ENCODE data around the gene AK3. TPM values are rescaled to one million over a fixed set of nuclear protein-coding genes. Genes with fewer than 3 reads are reported as not detected.
A peak's percentile ranks its signal among the peaks of the same experiment; 100 is the strongest.
"Not testable (repeated sequence)": the region's sequence is repeated elsewhere in the genome, so short reads cannot be mapped to it uniquely, and the experiment has no call there.

Gene AK3
- total RNA-seq, 1 donor from 2014 or later = 198 TPM

GRCh38 chr9:4755026-4755609 lies 14.1 kb upstream of the AK3 start:
- ATAC-seq = no peak
- intact Hi-C loops (cut with DNase I) = loop anchor here (10.0 kb wide), 1 partner anchor 840 kb away; no protein-coding TSS in a partner anchor
- no peak for DNase-seq (ENCODE audit: missing footprints)

GRCh38 chr9:4754530-4754929 lies 13.5 kb upstream of the AK3 start:
- intact Hi-C loops (cut with DNase I) = loop anchor here (10.0 kb wide), 1 partner anchor 840 kb away; no protein-coding TSS in a partner anchor
- not testable (repeated sequence) for DNase-seq (ENCODE audit: missing footprints); ATAC-seq

GRCh38 chr9:4750023-4750673 lies 9.1 kb upstream of the AK3 start:
- DNase-seq (ENCODE audit: missing footprints) (no peak), ATAC-seq (no peak)
- intact Hi-C loops (cut with DNase I) = loop anchor here (10.0 kb wide), 1 partner anchor 845 kb away; no protein-coding TSS in a partner anchor

DNA sequence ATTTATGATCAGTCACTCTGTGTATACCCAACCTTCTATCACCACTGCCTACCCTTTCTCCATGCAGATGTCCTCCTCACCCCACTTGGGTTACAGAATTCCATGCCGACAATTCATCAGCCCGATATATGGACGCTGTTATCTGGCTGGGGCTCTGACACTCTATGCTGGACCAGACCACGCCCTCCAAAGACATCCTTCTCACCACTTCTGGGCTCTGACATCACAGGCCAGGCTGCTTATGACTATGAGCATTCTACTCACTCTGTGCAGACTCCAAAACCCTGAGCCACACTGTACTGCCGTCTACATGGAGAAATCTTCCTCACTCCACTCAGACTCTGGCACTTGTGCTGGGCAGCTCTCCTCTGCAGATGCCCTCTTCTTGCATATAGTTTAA lies 7.6 kb upstream of the AK3 start:
- no peak for DNase-seq (ENCODE audit: missing footprints)
- intact Hi-C loops (cut with DNase I) = loop anchor here (10.0 kb wide), 1 partner anchor 706 kb away; the partner anchor contains the start of gene CD274
- no peak for ATAC-seq

- intact Hi-C loops (cut with DNase I) = loop anchor here (10.0 kb wide), 1 partner anchor 708 kb away; the partner anchor contains the start of gene CD274
Observed at GRCh38 chr9:4746278-4747030, 5.5 kb upstream of the AK3 start.

DNA sequence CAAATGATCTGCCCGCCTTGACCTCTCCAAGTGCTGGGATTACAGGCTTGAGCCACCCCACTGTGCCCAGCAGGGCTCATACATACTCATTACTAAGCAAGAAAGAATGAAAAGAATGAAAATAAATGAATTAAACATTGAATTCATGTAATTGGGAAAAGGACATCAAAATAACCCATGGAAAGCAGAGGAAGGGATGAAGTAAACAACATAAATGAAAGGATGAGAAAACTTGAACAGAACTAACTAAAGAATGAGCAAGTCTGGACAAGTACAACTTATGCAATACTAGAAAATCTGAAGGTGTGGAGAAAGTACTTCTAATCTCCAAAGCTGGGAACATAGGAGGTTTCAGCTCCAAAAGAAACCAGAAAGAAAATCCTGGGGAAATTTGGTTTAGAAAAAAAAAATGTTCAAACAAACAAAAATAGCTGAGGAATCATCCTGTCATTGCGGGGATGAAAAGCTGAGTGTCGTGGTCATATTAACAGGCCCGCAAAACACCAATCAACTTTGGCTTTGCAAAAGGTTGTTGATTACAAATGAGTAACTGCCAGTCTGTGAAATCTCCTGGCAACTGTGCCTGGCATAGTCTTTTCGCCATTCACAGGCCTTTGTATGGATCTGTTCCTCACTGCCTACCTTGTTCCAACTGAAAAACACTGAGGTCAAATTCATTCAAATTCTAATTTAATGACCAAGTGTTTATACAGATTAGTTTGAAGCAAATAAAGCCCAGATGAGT lies 2.3 kb upstream of the AK3 start:
- no peak for DNase-seq (ENCODE audit: missing footprints)
- intact Hi-C loops (cut with DNase I) = loop anchor here (5.0 to 10.0 kb wide), 3 partner anchors 66 to 711 kb away; partner anchors contain the start of genes CD274 and CDC37L1
- ATAC-seq = no peak

More at GRCh38 chr9:4746278-4747030, 5.5 kb upstream of the AK3 start:
- ATAC-seq = no peak
- no peak for DNase-seq (ENCODE audit: missing footprints)

- DNase-seq (ENCODE audit: missing footprints) = no peak
- no peak for ATAC-seq
- intact Hi-C loops (cut with DNase I) = loop anchor here (5.0 to 10.0 kb wide), 3 partner anchors 65 to 713 kb away; partner anchors contain the start of genes CD274 and CDC37L1
Observed at GRCh38 chr9:4742246-4742645, 1.2 kb upstream of the AK3 start.

- DNase-seq (ENCODE audit: missing footprints) = peak; percentile 72
- peak; percentile 65 for ATAC-seq
- intact Hi-C loops (cut with DNase I) = loop anchor here (2.0 to 10.0 kb wide), 4 partner anchors 64 to 713 kb away; partner anchors contain the start of genes CD274, CDC37L1 and PLPP6
Observed at GRCh38 chr9:4741365-4742089, 525 bp upstream of the AK3 start.

GRCh38 chr9:4740388-4740637 lies 689 bp downstream of the AK3 start:
- DNase-seq (ENCODE audit: missing footprints) = no peak
- intact Hi-C loops (cut with DNase I) = loop anchor here (2.0 to 10.0 kb wide), 4 partner anchors 63 to 714 kb away; partner anchors contain the start of genes CD274, CDC37L1 and PLPP6
- no peak for ATAC-seq

DNA sequence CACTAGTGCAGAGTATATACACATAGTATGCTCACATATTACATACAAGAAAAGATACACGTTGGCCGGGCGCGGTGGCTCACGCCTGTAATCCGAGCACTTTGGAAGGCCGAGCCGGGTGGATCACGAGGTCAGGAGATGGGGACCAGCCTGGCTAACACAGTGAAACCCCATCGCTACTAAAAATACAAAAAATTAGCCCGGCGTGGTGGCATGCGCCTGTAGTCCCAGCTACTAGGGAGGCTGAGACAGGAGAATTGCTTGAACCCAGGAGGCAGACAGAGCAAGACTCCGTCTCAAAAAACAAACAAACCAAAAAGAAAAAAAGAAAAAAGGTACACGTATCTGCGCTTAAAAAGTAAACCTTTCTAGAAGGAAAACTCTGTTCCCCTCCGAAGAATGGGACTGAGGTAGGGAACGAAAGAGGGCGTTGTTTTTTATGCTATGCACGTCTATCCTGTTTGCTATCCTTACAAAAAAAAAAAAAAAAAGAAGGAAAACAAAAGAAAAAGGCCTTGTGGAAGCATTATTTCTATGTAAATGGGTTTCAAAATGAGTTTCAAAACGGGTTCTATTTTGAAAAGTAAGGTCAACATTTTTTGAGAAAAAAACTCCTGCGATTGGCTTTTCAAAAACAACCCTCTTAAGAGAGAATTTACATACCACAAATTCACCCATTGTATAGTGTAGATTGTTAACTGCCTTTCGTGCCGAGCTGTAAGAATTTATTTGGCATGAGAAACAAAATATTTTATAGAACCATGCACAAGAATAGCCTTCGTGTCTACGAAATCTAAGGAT lies 1.2 kb downstream of the AK3 start:
- ATAC-seq (no peak), DNase-seq (ENCODE audit: missing footprints) (no peak)
- intact Hi-C loops (cut with DNase I) = loop anchor here (2.0 to 10.0 kb wide), 4 partner anchors 62 to 715 kb away; partner anchors contain the start of genes CD274, CDC37L1 and PLPP6

- ATAC-seq = no peak
- no peak for DNase-seq (ENCODE audit: missing footprints)
- intact Hi-C loops (cut with DNase I) = no loop called here
Observed at GRCh38 chr9:4738866-4739586, 2.0 kb downstream of the AK3 start.

GRCh38 chr9:4734150-4734549 lies 6.9 kb downstream of the AK3 start:
- DNase-seq (ENCODE audit: missing footprints) = no peak
- intact Hi-C loops (cut with DNase I) = no loop called here
- no peak for ATAC-seq

DNA sequence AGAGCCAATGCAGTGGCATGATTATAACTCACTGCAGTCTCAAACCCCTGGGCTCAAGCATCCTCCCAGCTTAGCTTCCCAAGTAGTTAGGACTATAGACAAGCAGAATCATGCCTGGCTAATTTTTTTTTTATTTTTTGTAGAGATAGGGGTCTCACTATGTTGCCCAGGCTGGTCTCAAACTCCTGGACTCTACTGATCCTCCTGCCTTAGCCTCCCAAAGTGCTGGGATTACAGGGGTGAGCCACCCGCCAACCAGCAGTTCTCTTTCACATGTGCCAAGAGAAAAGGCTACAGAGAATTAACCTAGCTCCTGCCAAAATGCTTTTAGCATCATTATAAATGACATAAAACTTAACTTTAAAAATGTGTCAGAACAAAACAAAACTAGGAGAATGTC lies 8.1 kb downstream of the AK3 start:
- intact Hi-C loops (cut with DNase I) = no loop called here
- no peak for ATAC-seq

GRCh38 chr9:4727593-4727992 lies 13.4 kb downstream of the AK3 start:
- intact Hi-C loops (cut with DNase I) = no loop called here
- DNase-seq (ENCODE audit: missing footprints) = no peak
- no peak for ATAC-seq

More for the DNA sequence above, 8.1 kb downstream of the AK3 start:
- no peak for DNase-seq (ENCODE audit: missing footprints)

DNA sequence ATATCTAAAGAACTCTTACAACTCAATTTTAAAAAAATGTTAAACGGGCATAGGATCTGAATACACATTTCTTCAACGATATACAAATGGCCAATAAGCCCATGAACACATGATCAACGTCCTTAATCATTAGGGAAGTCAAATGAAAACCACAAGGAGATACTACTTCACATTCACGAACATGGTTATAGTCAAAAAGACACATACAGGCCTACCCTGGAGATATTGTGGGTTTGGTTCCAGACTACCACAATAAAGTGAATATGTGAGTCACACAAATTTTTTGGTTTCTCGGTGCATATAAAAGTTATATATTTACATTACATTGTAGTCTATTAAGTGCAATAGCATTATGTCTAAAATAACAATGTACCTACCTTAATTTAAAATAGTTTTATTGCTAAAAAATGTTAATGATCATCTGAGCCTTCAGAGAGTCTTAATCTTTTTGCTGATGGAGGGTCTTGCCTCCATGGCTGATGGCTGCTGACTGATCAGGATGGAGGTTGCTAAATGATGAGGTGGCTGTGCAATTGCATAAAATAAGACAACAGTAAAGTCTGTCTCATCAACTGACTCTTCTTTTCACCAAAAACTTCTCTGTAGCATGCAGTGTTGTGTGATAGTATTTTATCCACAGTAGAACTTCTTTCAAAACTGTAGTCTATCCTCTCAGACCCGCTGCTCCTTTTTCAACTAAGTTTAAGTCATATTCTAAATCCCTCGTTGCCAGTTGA lies 15.1 kb downstream of the AK3 start:
- intact Hi-C loops (cut with DNase I) = no loop called here
- ATAC-seq = no peak
- DNase-seq (ENCODE audit: missing footprints) = no peak

GRCh38 chr9:4721736-4722135 lies 19.3 kb downstream of the AK3 start:
- ATAC-seq = no peak
- intact Hi-C loops (cut with DNase I) = no loop called here

More at GRCh38 chr9:4721736-4722135, 19.3 kb downstream of the AK3 start:
- DNase-seq (ENCODE audit: missing footprints) = peak; percentile 20
